HG03196 (cell line): ENCODE measurements around the gene POLR3E.
"Not testable (repeated sequence)": the region's sequence is repeated elsewhere in the genome, so short reads cannot be mapped to it uniquely, and the experiment has no call there.

ENCODE experiments used
- ATAC-seq: cut with Tn5 transposase; IDR thresholded peaks from one replicate; pipeline ENCODE4 v1.9.1; 2021; ENCODE audit not compliant: unreplicated experiment

POLR3E gene

DNA sequence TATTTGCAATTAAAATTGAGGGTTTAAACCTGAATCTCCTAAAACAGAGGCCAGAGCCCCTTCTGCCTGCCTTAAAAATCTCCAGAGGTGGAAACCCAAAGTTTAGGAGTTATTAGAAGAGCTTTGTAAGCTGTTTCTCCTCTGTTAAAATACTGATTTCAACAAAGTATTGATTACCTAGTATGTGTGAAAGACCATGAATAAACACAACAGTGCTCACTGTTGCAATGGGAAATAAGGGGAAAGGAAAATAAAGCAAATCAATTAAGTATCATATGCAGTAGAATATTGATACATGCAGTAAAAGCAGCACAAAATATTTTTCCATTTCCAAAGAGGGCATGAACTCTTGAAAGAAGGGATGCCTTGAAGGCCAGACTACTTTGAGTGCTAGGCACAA lies 62.5 kb downstream of the POLR3E start:
- ATAC-seq = no peak

DNA sequence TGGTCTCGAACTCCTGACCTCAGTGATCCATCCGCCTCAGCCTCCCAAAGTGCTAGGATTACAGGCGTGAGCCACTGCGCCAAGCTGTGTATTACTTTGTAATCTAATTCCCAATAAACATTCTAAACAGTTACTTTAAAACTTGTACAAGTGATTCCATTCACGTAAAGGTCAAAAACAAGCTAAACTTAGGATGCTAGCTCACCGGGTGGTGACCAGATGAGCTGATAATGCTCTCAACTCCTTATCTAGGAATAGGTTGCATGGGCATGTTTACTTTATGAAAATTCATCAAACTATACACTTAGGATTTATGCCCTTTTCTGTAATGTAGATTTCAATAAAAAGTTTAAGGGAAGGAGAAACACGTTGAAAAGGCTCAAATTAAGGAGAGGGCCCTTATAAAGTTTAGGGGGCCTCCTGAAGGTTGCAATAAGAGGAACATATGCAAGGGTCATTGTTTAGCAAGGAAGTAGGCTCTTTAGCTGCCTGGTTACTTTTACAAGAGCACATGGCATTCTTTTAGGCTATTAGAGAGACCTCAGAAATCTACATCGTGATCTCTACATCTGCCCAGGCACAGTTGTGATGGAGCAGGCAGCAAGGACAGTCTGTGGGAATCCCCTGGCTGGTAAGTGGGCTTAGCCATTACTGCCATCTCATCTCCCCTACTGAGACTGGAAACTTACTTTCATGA lies 63.9 kb downstream of the POLR3E start:
- ATAC-seq = no peak

GRCh38 chr16:22364241-22364640 lies 67.0 kb downstream of the POLR3E start:
- no peak for ATAC-seq

DNA sequence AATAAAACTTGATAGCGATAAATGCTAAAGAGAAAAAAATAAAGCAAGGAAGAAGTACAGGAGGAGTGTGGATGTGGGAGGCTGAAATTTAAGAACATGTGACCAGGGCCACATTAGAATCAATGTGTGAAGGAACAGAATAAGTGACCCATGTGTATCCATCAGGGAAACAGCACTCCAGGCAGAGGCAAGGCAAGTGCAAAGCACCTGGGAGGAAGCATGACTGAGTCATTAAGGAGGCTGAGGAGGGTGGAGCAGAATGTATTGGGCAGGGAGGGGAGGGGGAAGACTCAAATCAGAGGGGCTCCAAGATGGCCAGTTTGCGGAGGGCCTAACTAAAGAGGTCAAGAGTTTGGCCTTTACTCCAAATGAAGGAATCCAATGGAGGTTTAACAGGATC lies 69.2 kb downstream of the POLR3E start:
- no peak for ATAC-seq

DNA sequence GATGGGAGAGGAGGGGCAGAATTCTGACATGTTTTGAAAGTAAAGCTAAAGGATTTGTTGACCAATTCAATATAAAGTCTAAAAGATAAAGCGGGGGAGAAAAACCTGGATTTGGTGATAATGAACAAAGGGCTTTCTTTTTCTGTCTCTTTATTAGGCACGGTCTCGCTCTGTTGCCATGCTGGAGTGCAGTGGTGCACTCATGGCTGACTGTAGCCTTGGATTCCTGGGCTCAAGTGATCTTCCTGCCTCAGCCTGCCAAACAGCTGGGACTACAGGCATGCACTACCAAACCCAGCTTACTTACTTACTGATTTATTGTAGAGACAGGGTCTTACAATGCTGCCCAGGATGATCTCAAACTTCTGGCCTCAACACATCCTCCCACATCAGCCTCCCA lies 69.7 kb downstream of the POLR3E start:
- no peak for ATAC-seq

GRCh38 chr16:22368200-22368826 lies 71.1 kb downstream of the POLR3E start:
- ATAC-seq = not testable (repeated sequence)

- no peak for ATAC-seq
These were observed 72.1 kb downstream of the POLR3E start for GRCh38 chr16:22369221-22369811.

- ATAC-seq = no peak
These were observed 73.0 kb downstream of the POLR3E start for GRCh38 chr16:22370038-22370820.

DNA sequence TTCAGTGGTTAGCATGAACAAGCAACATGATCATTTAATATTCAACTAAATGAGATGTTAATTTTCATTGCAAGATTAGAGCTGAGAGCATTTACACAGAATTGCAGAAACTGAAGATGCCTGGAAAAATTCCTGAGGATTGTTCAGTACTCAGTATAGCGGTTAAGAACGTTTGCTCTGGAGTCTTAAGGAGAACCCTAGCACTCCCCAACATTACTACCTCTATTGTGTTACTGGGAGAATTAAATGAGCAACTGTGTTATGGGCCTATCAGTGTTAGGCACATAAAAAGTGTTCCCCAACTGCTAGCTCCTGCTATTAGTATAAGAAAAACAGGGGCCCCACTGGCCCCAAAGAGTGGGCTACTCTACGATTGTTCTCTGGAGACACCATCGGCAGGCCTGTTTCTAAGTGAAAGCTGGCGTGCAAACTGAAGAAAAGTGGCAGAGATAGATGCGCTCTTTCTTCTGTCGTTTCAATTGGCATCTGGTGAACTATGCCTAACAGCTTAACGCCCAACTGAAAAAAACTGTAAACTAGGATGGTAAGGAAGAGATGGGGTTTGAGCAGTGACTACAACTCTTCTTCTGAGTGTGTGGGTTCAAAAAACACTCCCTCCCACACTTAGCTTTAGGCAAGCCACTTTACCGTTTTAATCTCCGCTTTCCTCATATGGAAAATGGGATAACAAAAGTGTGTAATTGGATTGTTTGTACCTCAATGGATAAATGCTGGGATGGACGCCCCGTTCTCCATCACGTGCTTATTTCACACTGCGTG lies 75.9 kb downstream of the POLR3E start:
- no peak for ATAC-seq

- ATAC-seq = peak; percentile 32
These were observed 76.6 kb downstream of the POLR3E start for GRCh38 chr16:22373662-22374310.

DNA sequence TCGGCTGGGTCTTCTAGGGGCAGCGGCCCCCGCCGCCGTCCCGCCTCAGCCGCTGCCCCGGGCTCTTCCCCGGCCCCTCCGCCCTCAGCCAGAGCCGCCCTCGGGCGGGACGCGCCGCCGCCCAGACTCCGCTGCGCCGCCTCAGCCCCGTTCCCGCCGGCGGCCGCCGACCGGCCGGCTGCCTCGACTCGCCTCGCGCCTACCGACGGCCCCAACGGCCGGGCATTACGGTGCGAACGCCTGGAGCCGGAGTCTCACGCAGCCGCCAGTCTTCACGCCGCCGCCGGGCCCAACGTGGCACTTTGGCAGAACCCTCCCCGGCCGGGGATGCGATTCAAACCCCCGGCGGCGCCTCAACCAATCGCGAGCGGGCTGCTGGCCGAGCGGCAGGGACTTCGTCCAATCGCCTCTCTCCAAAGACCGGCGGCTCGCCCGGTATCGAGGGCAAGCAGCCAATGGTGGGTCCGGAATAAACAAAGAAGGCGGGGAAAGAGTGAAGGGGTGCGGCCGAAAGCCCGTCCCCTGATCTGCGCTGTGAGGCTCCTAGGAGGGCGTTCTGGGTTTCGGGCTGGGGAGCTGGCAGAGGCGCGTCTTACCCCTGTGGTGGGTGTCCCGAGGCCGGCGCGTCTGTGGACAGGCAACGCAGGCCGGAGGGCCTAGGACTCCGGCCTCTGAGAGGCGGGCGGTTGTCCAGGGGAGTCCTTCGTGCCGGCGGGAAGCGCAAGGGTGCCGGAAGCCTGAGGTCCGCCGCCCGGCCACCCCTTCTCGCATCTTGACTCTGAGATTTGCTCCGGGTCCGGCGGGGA lies 77.3 kb downstream of the POLR3E start, which contains the start of gene CDR2:
CDR2 (minus strand) TSS at position 309 of the 806 bp plus-strand sequence. CDS start 310 bp downstream, outside the sequence.
- ATAC-seq = peak; percentile 74

DNA sequence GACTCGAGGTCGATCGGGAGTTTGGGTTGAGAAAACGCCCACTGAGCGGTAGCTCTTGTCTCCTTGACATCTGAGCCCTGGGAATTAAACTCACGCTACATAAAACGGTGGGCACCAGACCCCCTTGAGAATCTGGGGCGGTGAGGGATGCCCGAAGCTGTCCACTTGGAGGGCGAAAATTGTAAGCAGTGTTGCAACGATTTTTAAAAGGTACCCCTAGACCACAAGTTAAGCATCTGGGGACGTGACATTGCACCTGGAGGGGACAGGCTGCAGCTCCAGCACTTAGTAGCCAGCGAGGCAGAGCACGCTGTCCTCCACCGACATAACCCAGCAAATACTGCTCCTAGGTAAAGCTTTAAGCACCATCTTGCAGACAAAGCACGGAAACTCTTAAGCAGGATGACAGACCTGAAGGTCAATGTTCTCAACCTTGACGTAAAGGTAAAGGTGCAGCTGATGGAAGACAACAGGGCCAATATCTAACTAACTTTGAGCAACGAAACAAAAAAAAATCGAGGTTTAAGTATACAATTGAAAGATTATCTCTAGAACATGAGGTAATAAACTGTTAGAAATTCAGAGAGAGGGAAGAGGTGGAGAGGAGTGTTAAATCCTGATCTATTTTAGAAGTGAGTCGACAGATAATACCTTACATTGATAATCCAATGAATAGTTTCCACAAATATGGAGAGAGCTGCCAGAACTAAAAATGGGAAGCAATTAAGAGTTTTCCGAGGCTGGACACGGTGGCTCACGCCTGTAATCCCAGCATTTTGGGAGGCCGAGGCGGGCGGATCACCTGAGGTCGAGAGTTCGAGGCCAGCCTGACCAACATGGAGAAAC lies 78.1 kb downstream of the POLR3E start:
- ATAC-seq = no peak

DNA sequence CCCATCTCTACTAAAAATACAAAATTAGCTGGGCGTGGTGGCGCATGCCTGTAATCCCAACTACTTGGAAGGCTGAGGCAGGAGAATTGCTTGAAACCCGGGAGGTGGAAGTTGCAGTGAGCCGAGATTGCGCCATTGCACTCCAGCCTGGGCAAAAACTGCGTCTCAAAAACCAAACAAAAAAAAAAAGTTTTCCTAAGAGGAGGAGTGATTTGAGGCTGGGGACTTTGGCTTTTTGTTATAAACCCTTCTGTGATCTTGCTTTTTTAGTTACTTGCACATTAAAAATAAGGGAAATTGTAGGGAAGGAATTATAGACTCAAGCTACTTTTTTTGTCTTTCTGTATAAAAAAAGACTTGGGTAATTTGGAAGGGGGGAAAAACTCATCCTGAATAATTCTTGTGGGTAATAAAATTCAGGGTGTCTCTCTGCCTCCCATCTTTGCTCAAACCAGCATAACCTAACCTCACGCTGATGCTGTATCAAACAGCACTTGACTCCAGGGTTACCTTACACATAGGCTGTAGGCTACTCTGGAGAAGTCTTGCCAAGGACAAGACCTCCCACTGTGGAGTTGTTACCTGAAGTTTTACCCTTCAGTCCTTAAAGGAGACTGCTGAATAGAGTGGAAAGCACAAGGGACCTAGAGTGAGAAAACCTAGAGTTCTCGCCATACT lies 78.9 kb downstream of the POLR3E start:
- ATAC-seq = no peak

GRCh38 chr16:22379656-22380055 lies 82.4 kb downstream of the POLR3E start:
- ATAC-seq = no peak

DNA sequence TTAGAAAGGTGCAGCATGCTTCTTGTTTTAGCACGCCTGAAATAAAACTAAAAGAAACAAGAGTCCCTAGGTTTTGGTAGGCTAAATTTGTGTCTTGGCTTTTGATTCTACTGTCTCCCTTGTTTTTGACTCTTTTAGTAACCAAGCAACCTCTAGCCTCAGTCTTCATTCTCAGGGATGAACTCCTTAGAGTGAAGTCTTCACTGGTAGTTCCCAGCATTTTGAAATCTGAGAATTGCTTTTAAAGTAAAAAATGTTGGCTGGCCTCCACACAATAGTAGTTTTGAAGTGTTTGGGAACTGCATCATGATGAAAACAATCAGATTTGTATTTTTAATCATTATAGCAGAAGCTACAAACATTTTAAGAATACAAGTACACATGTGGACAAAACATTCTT lies 83.3 kb downstream of the POLR3E start:
- ATAC-seq = no peak

GRCh38 chr16:22381392-22381791 lies 84.2 kb downstream of the POLR3E start:
- no peak for ATAC-seq

DNA sequence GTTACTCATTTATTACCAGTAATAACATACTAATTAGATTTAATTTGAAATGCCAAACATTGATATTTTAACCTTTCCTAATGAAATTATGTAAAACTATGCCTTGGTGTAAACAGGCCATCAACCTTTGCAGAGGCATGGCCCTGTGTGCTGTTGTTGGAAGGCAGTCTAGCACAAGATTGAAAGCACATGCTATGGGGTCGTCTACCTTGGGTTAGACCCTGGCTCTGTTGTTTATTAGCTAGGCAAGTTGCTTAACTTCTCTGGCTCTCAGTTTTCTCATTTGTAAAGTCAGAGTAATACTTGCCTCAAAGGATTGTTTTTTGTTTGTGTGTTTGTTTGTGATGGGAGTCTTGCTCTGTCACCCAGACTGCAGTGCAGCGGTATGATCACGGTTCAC lies 86.6 kb downstream of the POLR3E start:
- no peak for ATAC-seq
